RWPE2 (cell line): ENCODE data around the gene OTX2.

Source experiments
- ATAC-seq: fragments of 200-7000 bp; cut with Tn5 transposase; 3 replicates; pipeline ENCODE4 v1.9.1; 2021; ENCODE audit warnings: low read depth
- DNase-seq: peaks from one replicate; pipeline ENCODE4 v3.0.0-alpha.2; 2020; ENCODE audit warnings: low spot score
- H3K27ac ChIP-seq: fragments of 450-650 bp; 2 replicates; pipeline ENCODE4 v1.5.1; 2017; ENCODE audit warnings: mild to moderate bottlenecking; ENCODE audit not compliant: poor library complexity, severe bottlenecking
- H3K27me3 ChIP-seq: fragments of 250-450 bp; sonication (Bioruptor Pico); 2 replicates; pipeline ENCODE4 v1.5.1; 2021; ENCODE audit warnings: mild to moderate bottlenecking, moderate library complexity; ENCODE audit not compliant: insufficient read depth, poor library complexity, severe bottlenecking
- H3K36me3 ChIP-seq: fragments of 250-450 bp; sonication (Bioruptor Pico); 2 replicates; pipeline ENCODE4 v1.5.1; 2020; ENCODE audit warnings: low read depth, mild to moderate bottlenecking, moderate library complexity
- H3K4me1 ChIP-seq: fragments of 250-450 bp; sonication (Bioruptor Pico); 2 replicates; pipeline ENCODE4 v1.5.1; 2021; ENCODE audit warnings: mild to moderate bottlenecking, moderate library complexity; ENCODE audit not compliant: insufficient read depth, poor library complexity, severe bottlenecking
- H3K4me3 ChIP-seq: fragments of 250-450 bp; sonication (Bioruptor Pico); 2 replicates; pipeline ENCODE4 v1.5.1; 2021; ENCODE audit warnings: mild to moderate bottlenecking, moderate library complexity; ENCODE audit not compliant: severe bottlenecking
- H3K9me3 ChIP-seq: fragments of 250-450 bp; sonication (Bioruptor Pico); 2 replicates; pipeline ENCODE4 v1.5.1; 2021; ENCODE audit warnings: mild to moderate bottlenecking, moderate library complexity; ENCODE audit not compliant: severe bottlenecking
- TF ChIP-seq, protein P1 (sequence below): fragments of 450-650 bp; IDR thresholded peaks from one replicate; pipeline ENCODE4 v1.5.1; 2017; ENCODE audit warnings: mild to moderate bottlenecking, moderate library complexity; ENCODE audit not compliant: poor library complexity, severe bottlenecking

The OTX2 gene

GRCh38 chr14:56770512-56770911 is 39.8 kb downstream of the OTX2 start:
- Histone ChIP-seq H3K9me3 (no peaks in the 10 kb centered on the region), H3K4me3 (no peak overlapping the region), H3K4me1 (no peaks in the 10 kb centered on the region), H3K27me3 (peaks cover 24% of the 10 kb centered on the region), H3K36me3 (no peaks in the 10 kb centered on the region), H3K27ac (no peak overlapping the region)
- DNase-seq, result no peak
- no peak for ATAC-seq
- TF ChIP-seq, protein P1, sequence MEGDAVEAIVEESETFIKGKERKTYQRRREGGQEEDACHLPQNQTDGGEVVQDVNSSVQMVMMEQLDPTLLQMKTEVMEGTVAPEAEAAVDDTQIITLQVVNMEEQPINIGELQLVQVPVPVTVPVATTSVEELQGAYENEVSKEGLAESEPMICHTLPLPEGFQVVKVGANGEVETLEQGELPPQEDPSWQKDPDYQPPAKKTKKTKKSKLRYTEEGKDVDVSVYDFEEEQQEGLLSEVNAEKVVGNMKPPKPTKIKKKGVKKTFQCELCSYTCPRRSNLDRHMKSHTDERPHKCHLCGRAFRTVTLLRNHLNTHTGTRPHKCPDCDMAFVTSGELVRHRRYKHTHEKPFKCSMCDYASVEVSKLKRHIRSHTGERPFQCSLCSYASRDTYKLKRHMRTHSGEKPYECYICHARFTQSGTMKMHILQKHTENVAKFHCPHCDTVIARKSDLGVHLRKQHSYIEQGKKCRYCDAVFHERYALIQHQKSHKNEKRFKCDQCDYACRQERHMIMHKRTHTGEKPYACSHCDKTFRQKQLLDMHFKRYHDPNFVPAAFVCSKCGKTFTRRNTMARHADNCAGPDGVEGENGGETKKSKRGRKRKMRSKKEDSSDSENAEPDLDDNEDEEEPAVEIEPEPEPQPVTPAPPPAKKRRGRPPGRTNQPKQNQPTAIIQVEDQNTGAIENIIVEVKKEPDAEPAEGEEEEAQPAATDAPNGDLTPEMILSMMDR, result no peak

DNA sequence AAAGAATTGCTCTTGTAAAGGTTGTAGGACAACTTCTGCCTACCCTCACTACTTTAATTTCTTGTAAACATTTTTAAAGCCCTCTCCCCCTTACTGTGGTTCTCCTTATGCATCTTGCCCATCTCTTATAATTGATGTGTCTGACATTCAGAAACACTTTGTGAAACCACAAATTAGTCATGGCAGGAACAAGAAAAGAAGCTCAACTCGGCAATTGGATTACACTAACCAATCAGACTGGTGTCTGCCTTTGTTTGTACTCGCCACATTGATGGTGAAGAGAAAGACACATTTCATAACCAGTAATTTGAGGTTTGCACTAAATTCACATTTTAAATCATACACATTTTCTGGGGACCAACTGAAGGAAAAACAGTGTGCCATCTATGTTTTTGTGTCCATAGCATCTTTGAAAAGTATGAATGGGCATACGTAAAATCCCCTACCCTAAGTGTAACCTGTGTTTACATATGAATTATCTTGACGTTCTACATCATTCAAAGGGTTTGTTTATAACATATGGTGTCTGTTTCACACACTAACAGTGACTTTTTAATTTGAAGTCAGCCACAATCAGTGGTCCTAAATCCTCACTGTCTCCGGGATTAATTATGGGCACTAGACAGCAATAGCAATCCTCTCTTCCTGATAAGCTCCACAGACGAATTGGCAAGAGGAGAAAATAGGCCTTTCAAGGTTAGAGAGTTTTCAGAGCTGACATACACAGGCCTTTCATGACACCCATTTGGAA is 49.9 kb downstream of the OTX2 start:
- H3K27ac ChIP-seq, result no peak overlapping the region
- peaks cover 4% of the 10 kb centered on the region for H3K27me3 ChIP-seq
- TF ChIP-seq, protein P1, result no peak
- no peaks in the 10 kb centered on the region for H3K9me3 ChIP-seq
- H3K36me3 ChIP-seq, result no peaks in the 10 kb centered on the region
- no peak overlapping the region for H3K4me3 ChIP-seq
- no peaks in the 10 kb centered on the region for H3K4me1 ChIP-seq
- ATAC-seq (no peak), DNase-seq (no peak)

DNA sequence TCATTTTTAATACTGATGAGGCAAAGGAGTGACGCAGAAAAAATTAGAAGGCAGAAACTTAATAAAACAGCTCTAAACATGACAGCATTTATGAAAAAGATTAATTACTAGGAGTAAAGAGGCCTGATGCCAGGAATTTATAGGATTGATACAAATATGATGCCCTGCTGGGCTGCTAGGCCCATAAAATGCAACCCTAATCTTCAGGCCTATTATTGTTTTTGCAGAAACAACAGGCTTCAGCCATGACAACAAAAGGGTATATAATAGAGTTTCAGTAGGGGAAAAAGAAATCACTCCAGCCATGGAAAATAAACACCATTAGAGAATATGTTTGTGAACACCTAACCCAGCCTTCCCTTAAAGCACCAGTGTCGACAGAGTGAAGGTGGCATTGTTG is 50.6 kb downstream of the OTX2 start:
- no peak overlapping the region for H3K4me3 ChIP-seq
- ATAC-seq, result no peak

DNA sequence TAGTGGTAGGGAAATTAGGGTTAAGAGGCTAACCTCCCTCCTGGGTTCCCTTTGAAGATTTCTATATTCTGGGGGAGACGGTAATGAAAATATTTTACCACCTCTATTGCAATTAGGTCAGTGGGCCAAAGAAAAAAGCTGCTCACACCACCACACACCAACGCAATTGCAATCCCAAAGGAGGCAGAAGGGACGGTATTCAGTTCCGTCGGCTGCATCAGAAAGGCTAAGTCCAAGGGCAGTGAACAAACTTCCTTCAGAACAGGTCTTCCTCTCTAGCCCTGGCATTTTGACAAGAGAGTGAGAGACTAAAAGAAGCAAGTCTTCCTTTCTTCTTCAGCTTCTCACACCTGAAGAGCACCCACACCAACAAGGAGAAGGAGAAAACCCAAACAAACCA is 51.2 kb downstream of the OTX2 start:
- ATAC-seq, result no peak
- no peak overlapping the region for H3K4me3 ChIP-seq
- no peaks in the 10 kb centered on the region for H3K9me3 ChIP-seq
- H3K4me1 ChIP-seq, result no peaks in the 10 kb centered on the region
- no peaks in the 10 kb centered on the region for H3K27me3 ChIP-seq
- DNase-seq, result no peak
- no peak overlapping the region for H3K27ac ChIP-seq
- H3K36me3 ChIP-seq, result no peaks in the 10 kb centered on the region
- TF ChIP-seq, protein P1, result no peak

More for the DNA sequence above, 50.6 kb downstream of the OTX2 start:
- no peak for DNase-seq
- no peaks in the 10 kb centered on the region for H3K4me1 ChIP-seq
- TF ChIP-seq, protein P1, result no peak
- H3K9me3 ChIP-seq, result no peaks in the 10 kb centered on the region
- H3K27ac ChIP-seq, result no peak overlapping the region
- H3K27me3 ChIP-seq, result no peaks in the 10 kb centered on the region
- no peaks in the 10 kb centered on the region for H3K36me3 ChIP-seq

- Histone ChIP-seq H3K27ac (no peak overlapping the region), H3K4me1 (no peaks in the 10 kb centered on the region), H3K9me3 (no peaks in the 10 kb centered on the region), H3K4me3 (no peak overlapping the region), H3K27me3 (peaks cover 17% of the 10 kb centered on the region), H3K36me3 (no peaks in the 10 kb centered on the region)
- DNase-seq, result no peak
- TF ChIP-seq, protein P1, result no peak
- ATAC-seq, result no peak
Observed at GRCh38 chr14:56754921-56755320, 55.4 kb downstream of the OTX2 start.
